Stimulated activated CD4-positive, alpha-beta T cell treated with anti-CD3 and anti-CD28 coated beads, Interleukin-4, amount 100 ng/mL, for 24 hours (primary cell): ENCODE measurements around the gene VPS52.
"Not testable (repeated sequence)": the region's sequence is repeated elsewhere in the genome, so short reads cannot be mapped to it uniquely, and the experiment has no call there.

ENCODE experiments used
- DNase-seq: peaks from one replicate; pipeline ENCODE4 v3.0.0-alpha.2; 2020

The VPS52 gene

DNA sequence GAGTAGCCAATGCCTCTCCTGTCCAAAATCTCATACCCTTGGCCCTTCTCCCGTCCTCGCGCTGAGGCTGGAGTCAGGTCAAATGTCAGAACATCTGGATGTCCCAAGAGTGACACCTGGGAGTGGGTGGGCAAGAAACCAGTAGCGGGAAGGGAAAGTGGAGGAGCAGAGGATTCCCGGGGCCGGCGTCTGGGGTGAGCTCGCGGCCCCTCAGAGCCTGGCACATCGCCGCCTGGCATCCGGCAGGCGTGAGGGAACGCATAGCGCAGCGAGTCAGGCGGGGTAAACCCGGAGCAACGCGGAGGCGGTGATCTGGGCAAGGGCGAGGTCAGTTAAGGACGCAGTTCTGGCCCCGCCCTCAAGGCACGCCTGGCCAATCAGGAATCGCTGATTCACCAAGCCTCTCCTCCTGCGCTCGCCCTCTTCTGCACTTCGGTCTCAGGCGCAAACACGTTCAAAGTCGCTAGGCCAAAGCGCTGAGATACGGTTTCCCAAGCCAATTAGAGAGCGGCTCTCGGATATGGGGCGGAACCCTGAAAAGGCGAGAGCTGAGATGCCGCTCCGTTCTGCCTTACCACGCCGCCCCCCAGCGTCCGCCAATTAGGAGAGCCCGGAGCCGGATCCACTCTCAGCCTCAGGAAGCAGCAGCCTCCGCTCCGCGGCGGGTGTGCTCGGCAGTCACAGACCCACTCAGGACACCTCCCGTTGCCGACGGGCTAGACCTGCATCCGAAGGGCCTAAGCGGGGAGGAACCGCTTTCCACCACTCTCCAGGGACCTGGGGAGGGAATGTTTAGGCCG is 22.5 kb downstream of the VPS52 start:
- peak; percentile 96 for DNase-seq

DNA sequence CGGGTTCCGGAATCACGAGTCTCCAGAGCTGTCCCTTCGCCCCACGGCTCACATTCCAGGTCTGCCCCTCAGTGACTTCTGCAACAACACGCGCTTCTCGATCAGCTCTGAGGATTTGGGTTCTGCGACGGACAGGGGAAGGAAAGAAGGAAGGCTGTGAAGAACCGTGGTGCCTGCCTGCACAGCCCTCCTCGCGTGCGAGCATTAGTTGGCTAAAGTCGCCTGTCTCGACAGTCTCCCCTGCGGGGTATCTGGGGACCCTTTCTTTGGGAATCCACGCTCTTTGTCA is 23.1 kb downstream of the VPS52 start:
- no peak for DNase-seq

DNA sequence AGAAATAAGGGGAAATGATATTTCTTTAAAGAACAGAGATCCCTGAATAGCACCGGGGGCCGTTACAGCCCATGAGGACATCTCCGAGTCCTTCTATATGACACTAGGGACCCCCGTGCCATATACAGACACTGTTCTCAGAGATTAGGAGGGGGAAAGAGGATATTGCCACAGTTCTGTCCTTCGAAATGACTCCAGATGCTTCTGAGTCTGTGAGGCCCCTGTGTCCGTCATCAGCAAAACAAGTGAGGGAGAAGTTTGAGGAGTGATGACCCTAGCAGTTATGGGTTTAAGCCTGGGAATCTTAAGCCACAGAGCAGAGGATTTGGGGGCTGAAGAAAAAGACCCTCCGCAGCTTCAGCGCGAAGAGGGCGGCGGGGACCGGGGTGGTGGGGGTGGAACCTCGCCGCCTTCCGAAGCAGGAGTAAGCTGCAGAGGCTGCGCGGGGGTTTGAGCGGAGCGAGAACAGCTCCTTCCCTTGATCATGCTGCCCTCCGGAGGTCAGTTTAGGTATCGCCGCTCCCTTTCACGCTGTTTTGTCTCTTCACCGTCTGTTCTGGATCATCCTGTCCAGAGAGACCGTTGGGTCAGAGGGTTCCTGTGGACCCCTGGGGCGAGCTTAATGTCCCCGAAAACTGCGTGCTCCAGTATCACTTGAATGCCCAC is 23.6 kb downstream of the VPS52 start:
- peak; percentile 94 for DNase-seq

DNA sequence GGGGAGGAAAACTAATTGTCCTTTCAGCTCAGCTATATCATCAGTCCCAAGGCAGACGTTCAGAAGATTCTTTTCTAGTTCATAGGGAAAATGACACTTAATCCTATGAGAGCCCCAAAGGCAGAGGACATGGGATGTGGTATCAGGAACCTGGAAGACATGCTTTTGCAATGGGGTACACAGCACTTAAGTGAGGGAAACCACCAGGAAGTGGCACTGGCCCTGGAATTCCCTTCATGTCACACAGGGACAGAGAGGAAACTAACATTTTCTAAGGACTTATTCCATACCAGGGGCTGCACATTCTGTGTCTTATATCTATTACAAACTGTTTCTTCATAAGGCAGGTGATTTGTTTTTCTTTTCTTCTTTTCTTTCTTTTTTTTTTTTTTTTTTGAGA is 28.2 kb downstream of the VPS52 start:
- no peak for DNase-seq

DNA sequence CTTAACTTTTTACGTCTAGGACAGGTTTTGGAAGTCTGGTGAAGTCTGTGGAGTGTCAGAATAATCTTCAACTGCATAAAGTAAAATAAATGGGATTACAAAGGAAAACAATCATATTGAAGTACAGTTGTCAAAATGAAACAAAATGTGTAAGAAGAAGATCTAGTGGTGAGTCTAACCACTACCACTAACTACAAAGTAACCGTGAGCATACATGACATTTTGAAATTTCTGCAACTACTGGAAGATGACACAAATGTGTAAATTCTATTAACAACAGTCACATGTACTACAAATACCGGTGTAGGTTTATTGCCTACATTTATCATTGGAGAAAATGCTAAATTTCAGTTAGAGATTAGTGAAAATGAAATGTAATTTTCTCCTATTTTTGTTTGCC is 29.7 kb downstream of the VPS52 start:
- no peak for DNase-seq

DNA sequence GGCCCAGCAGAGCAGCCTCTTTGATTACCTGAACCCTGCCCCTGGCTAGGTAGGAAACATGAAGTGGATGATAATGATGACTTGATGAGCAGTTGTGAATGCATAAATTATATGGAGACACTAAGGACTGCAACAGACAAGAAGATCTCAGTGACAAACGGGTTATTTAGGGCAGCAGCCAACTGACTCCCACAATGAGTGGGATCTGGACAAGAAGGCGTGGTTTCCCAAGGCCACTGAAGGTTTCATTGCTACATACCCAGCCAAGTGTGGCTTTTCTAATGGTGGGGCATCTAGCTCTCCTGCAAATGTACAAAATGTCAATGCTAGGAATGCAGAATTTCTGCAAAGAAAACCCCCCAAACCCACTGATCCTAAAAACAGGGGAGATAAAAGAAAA is 33.9 kb downstream of the VPS52 start:
- no peak for DNase-seq

DNA sequence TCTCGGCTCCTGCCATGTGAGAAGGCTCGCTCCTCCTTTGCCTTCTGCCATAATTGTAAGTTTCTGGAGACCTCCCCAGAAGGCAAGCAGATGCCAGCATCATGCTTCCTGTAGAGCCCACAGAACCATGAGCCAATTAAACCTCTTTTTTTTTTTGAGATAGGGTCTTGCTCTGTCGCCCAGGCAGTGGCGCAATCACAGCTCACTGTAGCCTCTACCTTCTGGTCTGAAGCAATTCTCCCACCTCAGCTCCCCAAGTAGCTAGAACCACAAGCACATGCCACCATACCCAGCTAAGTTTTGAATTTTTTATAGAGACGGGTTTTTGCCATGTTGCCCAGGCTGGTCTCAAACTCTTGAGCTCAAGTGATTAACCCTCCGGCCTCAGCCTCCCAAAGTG is 34.8 kb downstream of the VPS52 start:
- DNase-seq = no peak

DNA sequence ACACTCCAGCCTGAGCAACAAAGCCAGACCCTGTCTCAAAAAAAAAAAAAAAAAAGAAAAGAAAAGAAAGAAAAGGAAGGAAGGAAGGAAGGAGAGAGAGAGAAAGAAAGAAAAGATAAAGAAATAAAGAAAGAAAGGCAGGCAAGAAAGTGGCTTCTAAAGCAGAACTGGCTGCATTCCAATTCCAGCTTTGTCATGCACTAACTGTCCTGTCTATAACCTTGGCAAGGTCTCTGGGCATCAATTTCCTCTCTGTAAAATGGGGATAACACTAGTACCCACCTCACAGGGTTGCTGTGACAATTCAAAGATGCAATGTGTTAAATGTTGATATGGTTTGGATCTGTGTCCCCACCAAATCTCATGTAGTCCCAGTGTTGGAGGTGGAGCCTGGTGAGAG is 35.3 kb downstream of the VPS52 start:
- DNase-seq = no peak

DNA sequence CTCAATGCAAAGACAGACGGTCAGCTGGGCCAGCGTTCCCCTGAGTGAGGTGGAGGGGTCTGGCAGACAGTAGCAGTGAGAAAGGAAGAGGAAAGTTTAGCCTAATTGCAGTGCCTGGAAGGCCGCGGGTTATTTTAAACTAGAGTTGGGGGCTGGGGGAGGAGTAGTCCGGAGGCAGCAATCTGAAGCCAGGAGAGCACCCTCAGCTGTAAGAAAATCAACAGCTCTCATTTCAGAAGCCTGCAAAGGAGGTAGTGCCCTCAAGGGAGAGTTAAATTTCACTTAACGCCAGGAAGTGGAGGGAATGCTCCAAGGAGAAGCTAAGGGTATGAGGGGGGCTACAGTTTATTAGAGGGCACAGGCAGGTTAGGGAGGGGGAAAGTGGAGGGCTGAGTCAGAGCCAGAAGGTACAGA is 36.4 kb downstream of the VPS52 start:
- DNase-seq = no peak

DNA sequence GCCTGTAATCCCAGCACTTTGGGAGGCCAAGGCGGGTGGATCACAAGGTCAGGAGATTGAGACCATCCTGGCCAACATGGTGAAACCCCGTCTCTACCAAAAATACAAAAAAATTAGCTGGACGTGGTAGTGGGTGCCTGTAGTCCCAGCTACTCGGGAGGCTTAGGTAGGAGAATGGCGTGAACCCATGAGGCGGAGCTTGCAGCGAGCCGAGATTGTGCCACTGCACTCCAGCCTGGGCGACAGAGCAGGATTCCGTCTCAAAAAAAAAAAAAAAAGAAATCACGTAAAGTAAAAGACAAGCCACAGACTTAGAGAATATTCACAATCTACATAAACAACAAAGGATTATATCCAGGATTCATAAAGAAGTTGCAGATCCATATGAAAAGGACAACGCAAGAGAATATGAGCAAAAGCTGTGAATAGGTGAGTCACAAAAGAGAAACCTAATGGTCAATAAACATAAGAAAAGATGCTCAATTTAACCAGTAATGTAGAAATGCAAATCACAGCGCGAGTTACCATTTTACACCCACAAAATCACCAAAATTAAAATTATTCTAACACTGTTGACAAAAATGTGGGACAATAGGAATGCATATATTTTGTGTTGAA is 45.1 kb downstream of the VPS52 start:
- not testable (repeated sequence) for DNase-seq

DNA sequence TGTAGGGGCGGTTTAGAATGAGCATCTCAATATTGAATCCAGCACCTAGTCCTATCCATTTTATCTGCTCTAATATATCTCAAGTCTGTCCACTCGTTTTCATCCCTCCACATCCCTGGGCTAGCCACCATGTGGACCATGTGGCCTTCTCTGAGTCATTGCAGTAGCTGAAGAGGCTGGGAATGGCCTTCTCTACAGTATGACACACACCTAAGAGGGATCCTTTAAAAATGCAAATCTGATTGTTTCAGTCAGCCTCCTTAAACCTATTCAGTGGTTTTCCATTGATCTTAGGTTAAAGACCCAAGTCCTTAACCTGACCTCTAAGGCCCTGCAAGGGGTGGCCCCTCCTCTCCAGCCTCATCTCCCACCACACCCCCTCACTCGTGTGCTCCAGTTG is 54.0 kb downstream of the VPS52 start:
- no peak for DNase-seq

DNA sequence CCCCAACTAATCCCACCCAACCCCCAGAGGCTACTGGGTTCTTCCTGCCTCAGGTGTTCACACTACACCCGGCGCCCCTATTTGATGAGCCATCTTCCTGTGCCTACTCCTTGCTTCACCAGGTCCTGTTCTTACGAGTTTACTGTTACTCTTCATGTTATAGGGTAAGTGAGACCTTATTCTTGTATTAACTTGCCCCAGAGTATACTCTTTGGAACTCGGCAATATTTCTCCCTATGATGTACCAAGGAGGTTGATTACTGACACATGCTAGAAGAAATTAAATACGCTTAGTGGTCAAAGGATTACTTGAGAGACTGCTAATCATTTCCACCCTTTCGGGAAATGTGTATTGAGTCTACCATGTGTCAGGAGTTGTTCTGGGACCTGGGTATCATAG is 54.4 kb downstream of the VPS52 start:
- DNase-seq = no peak

DNA sequence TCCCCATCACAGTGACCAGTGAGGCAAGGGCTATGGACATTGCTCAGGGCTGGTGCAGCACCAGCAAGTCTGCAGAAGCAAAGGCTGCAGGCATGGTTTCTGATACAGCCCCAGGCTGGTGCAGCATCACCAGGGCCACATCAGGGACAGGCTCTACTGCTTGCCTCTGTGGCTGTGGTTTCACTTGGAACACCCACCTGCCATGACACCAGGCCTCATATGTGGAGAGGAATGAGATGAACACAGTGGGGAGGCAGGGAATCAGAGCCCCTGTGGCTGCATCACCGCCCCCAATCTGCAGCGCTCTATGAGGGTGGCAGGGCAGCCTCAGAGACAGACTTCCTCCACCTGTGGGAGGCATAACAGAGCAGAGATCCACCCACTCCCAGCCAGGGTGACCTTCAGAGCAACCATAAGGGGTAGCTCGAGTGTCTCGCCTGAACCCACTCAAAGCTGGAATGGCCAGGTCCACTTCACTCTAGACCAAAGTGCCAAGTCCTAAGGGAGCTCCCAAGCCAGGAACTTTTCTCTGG is 55.5 kb downstream of the VPS52 start:
- DNase-seq = no peak

DNA sequence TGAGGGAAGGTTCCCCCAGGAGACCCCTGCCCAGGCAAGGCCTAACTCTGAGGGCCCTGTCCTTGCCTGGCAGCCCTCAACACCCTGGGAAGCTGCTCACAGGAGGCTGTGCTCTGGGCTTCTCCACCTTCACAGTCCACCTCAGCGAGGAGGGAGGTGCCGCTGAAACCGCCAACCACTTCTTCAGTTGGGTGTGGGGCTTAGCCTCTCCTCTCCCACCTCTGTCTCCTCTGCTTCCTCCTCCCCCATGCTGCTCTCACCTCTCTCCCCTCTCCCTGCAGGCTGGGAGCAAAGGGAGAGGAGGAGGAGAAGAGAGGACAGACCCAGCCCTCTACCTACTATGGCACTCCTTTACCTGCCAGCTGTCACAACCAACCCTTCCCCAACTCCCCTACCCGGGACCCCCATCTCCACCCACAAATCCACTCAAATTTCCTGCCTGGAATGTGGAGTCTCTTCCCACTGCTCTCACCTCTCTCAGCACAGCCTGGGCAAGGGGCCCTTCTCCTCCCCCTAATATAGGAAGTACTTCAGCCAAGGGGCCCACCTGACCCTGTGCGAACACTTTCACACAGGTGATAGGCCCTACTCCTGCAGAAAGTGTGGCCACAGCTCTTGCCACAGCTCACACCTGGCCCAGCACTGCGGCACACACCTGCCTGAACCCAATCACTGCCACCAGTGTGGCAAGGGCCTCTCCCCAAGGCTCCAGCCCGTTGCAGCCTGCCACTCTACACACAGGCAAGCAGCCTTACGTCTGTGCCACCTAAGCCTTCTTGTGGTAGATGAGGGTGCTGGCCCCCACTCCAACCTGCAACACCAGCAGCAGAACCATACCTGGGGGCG is 56.2 kb downstream of the VPS52 start:
- no peak for DNase-seq

DNA sequence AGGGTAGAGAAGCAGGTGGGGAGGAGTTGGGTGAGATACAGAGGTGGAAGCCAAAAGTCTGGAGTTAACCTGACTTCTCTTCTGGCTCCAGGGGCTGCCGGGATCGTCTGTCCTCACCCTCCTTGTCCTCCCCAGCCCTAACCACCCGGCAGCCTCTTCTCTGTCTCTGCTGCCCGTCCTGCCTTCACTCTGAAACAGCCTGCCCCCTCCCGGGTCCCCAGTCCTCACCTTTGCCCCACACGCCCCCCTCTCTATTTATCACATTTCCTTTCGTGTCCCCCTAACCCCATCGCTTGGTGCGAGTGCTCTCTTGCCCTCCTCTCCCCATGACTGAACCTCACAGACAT is 57.7 kb downstream of the VPS52 start:
- DNase-seq = no peak

DNA sequence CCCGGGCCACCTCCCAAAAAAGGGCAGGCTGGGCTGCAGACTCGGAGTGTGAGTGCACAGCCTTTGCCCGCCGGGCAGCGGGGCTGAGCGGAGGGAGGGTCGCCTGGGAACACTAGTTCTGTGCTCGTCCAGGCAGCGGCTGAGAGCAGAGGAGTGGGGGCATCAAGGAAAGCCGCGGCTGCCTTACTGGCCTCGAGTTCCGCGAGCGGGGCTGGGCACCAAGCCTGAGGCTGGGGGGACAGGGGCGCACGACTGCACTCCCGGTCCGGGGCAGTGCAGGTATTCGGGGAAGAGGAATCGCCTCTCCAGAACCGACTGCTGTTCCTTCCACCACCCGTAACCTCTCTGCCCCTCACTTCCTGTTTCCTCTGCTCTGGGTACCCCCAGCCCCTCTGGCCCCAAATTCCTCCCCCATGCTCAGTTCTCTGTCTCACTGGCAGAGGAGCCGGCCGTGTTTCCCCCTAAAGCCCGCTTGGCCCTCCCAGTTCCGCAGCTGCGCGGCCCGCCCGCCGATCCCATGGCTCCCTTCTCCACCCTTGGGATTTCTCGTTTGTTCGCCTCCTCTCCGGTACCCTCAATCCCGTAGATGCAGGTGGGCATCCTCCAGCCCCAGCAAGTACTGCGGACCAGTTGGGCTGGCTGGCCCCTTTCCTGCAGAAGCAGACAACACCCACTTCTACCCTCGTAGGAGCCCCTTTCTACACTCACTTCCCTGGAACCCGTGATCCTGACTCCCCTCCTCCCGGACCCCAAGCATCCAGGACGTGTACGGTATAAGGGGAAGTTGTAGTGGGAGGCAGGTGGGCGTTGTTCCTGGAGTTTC is 58.3 kb downstream of the VPS52 start:
- no peak for DNase-seq

DNA sequence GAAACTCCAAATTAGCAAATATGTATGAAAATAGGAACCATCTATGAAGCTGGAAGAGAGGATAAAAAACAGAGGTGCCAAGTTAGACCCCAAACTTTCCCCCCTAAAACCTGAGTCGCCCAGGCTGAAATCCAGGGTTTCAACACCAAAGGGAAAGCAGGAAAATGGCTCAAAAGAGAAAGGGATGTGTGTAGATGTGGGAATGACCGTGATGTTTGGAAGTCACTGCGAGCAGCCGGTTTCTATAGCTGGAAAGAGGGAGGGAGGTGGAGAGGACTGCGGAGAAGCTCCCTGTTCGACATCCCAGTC is 58.9 kb downstream of the VPS52 start:
- no peak for DNase-seq

DNA sequence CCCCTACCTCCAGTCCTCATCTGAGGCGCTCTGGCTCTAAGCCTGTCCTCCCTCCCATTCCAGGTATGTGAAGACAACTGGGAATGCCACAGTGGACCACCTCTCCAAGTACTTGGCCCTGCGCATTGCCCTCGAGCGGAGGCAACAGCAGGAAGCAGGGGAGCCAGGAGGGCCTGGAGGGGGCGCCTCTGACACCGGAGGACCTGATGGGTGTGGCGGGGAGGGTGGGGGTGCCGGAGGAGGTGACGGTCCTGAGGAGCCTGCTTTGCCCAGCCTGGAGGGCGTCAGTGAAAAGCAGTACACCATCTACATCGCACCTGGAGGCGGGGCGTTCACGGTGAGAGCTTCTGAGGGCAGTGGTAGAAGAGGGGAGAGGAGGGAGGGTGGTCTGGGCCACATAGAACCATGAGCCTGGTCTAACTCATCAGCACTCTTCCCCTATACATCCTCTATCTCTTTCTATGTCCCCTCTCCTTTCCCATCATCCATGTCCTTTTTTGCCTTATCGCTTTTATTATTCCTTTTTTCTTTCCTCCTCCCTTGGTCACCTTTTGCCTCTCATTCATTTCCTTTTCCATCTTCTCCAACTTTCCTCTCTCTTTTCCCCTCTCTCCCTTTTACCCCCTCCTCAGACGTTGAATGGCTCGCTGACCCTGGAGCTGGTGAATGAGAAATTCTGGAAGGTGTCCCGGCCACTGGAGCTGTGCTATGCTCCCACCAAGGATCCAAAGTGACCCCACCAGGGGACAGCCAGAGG is 59.8 kb downstream of the VPS52 start:
- no peak for DNase-seq

DNA sequence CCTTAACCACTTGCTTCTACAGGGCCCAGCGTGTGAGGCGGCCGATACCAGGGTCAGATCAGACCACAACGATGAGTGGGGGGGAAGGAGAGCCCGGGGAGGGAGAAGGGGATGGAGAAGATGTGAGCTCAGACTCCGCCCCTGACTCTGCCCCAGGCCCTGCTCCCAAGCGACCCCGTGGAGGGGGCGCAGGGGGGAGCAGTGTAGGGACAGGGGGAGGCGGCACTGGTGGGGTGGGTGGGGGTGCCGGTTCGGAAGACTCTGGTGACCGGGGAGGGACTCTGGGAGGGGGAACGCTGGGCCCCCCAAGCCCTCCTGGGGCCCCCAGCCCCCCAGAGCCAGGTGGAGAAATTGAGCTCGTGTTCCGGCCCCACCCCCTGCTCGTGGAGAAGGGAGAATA is 60.5 kb downstream of the VPS52 start:
- no peak for DNase-seq

DNA sequence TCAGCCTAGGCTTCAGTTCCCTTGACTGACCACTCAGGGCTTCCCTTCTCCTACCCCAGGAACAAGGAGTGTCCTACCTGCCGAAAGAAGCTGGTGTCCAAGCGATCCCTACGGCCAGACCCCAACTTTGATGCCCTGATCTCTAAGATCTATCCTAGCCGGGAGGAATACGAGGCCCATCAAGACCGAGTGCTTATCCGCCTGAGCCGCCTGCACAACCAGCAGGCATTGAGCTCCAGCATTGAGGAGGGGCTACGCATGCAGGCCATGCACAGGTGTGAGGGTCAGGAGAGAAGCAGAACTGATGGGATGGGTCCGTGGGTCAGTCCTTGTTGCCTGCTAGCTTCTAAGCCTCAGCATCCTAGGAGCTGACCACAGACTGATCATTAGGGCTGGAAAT is 61.8 kb downstream of the VPS52 start:
- no peak for DNase-seq

DNA sequence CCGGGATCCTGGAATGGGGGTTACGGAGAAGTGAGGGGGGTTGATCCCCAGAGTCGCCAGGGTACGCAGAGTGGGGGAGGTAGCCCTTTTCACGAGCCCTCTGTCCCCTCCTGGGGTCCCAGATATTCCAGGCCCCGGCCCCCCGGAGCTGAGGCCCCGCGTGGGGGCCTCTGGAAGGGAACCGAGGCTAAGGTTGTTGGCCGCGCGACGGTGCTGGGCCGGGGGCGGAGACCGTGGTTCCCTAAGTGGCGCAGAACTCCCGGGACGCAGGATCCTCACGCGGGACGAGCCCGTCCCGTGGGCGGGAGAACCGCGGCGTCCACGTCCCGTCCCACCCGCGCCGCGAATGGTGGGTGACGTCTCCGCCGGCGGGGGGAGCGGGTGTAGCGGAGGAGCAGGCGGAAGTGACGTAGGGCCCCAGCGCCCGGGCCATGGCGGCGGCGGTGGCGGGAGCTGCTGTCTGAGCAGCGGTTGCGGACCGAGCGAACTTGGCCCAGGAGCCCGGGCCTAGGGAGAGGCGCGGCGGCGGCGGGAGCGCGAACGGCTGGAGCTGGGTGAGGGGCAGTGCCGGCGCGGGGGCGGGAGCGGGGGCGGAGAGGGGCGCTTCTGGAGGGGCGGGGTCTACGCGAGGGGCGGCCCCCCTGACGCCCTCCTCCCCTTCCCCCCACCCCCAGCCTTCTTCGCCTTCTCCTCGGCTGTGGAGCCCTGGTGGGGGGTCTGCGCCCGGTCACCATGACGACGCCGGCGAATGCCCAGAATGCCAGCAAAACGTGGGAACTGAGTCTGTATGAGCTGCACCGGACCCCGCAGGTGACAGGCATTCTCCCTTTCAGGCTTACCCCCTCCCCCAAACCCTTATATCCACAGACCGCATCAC is 63.3 kb downstream of the VPS52 start, which contains the start of gene RING1:
Gene RING1, plus strand, starts transcription at position 410 of the 877 bp plus-strand sequence. Its CDS starts 323 bp downstream, at position 733.
- peak; percentile 86 for DNase-seq
